ENCODE data around the gene DNLZ. TPM values are rescaled to one million over a fixed set of nuclear protein-coding genes. Genes with fewer than 3 reads are reported as not detected.

The DNLZ gene
- total and polyA plus RNA-seq, 12 donors: 23.3 to 49.2 (median 32.5) TPM

- 80 to 83% methylated on average over 31 of the region's 31 CpGs for WGBS, 2 donors
- Histone ChIP-seq H3K4me1 (peaks cover 13 to 53% (median 31%) of the 10 kb centered on the region in 9 donors), H3K27ac (peak overlapping the region in 1 of 10 donors; percentile 69), H3K4me3 (no peak overlapping the region), H3K9me3 (no peaks in the 10 kb centered on the region), H3K36me3 (peaks cover 0 to 8% (median 0%) of the 10 kb centered on the region in 9 donors), H3K27me3 (no peaks in the 10 kb centered on the region)
- ATAC-seq (no peak), DNase-seq (no peak)
- intact Hi-C loops (cut with DNase I): loop anchor here in 1 of 10 donors (2.0 to 5.0 kb wide), 2 partner anchors 36 to 38 kb away; partner anchors contain the start of genes GPSM1 and SNAPC4
- no peak for TF ChIP-seq CTCF (IDR thresholded peaks at IDR 0.05)
These were observed 1.6 kb upstream of the DNLZ start for GRCh38 chr9:136364942-136365774.

- Histone ChIP-seq H3K4me1 (peaks cover 13 to 53% (median 31%) of the 10 kb centered on the region in 9 donors), H3K27me3 (no peaks in the 10 kb centered on the region), H3K4me3 (peak overlapping the region in 6 of 10 donors; percentile 57 to 100 (median 76)), H3K27ac (peak overlapping the region in 2 of 10 donors; percentile 96 to 98), H3K9me3 (no peaks in the 10 kb centered on the region), H3K36me3 (peaks cover 0 to 8% (median 0%) of the 10 kb centered on the region in 9 donors)
- 34 to 37% methylated on average over 54 of the region's 54 CpGs for WGBS, 2 donors
- intact Hi-C loops (cut with DNase I): loop anchor here in 4 of 10 donors (1.0 to 5.0 kb wide), 5 partner anchors 21 to 52 kb away; partner anchors contain the start of genes GPSM1 (in 1 of the 4) and SNAPC4 (in 1 of the 4)
- TF ChIP-seq CTCF (IDR thresholded peaks at IDR 0.05): peak in 3 of 9 donors; percentile 4 to 32 (median 8)
- no peak for ATAC-seq
- DNase-seq: no peak
These were observed 605 bp upstream of the DNLZ start for GRCh38 chr9:136363949-136364748.

GRCh38 chr9:136362450-136362784, 1.1 kb downstream of the DNLZ start:
- peak overlapping the region in 9 of 10 donors; percentile 61 to 100 (median 93) for H3K27ac ChIP-seq
- peak overlapping the region in 1 of 10 donors; percentile 76 for H3K4me3 ChIP-seq
- no peak for TF ChIP-seq CTCF (IDR thresholded peaks at IDR 0.05)
- 76 to 86% methylated on average over 6 of the region's 6 CpGs for WGBS, 2 donors
- no peaks in the 10 kb centered on the region for H3K9me3 ChIP-seq
- H3K4me1 ChIP-seq: peaks cover 13 to 53% (median 31%) of the 10 kb centered on the region in 9 donors
- H3K27me3 ChIP-seq: no peaks in the 10 kb centered on the region
- peaks cover 0 to 24% (median 0%) of the 10 kb centered on the region in 9 donors for H3K36me3 ChIP-seq
- DNase-seq: no peak
- peak in 5 of 8 donors; percentile 0 to 11 (median 5) for ATAC-seq
- intact Hi-C loops (cut with DNase I): loop anchor here in 2 of 10 donors (2.0 to 5.0 kb wide), 2 partner anchors 20 to 35 kb away; partner anchors contain the start of gene GPSM1 (in 1 of the 2)

All from heart right ventricle (tissue), 16 donors.